GDM1 (cell line): ENCODE data around the gene CLDND2.

Source experiments
- DNase-seq: peaks from one replicate; lab custom pipeline; 2025; lab: John Stamatoyannopoulos, UW

CLDND2 gene

GRCh38 chr19:51382004-51382403 is 13.2 kb upstream of the CLDND2 start:
- DNase-seq, result no peak

DNA sequence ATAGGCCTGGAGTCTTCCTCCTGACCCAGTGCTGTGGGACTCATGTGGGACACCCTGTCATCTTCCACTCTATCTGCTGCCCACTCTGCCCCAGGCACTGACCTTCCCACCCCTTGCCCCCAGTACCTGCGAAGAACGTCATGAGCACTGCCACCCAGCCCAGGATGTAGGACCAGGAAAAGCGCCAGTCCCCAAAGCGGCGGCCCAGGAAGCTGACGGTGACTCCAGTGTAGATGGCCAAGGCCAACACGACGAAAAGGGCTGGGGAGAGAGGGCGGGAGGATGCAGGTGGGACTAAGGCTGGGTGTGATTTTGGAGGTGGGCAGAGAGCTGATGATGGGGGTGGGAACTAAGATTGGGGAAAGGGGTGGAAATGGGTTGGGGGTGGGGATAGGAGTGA is 11.6 kb upstream of the CLDND2 start:
- no peak for DNase-seq

GRCh38 chr19:51377422-51377821 is 8.6 kb upstream of the CLDND2 start:
- no peak for DNase-seq

- DNase-seq, result peak; percentile 82
Observed at GRCh38 chr19:51375504-51376221, 6.9 kb upstream of the CLDND2 start.

GRCh38 chr19:51372649-51373504 is 4.1 kb upstream of the CLDND2 start, which contains the start of gene NKG7:
Gene NKG7, minus strand, starts transcription at chr19:51372654. Its CDS starts 119 bp downstream, at chr19:51372535.
- DNase-seq, result peak; percentile 90

- no peak for DNase-seq
Observed at GRCh38 chr19:51372021-51372648, 3.3 kb upstream of the CLDND2 start.

DNA sequence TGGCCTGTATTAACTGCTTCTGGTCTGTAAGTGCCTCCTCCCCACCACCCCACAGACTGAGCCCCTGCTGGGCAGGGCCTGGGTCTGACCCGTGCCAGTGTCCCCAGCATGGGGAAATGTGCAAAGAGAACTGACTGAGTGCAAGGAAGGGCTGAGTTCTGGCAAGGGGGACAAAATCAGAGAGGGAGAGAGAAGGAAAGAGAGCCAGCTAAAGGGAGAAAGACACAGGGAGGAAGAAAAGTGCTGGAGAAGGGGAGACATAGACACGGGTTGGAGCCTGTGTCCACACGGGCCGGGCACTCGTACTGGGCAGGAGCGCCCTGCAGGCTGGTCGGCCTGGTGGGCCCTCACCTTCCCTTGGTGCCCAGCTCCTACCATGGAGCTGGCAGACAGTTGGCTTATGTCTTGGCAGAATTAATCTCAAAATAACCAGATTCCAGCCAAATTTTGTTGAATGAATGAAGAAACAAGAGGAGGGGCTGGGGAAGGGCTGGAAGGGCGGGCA is 2.4 kb upstream of the CLDND2 start:
- no peak for DNase-seq

GRCh38 chr19:51370230-51370629 is 1.4 kb upstream of the CLDND2 start:
- no peak for DNase-seq

GRCh38 chr19:51367565-51368365 is 1.0 kb downstream of the CLDND2 start:
- DNase-seq, result peak; percentile 99

DNA sequence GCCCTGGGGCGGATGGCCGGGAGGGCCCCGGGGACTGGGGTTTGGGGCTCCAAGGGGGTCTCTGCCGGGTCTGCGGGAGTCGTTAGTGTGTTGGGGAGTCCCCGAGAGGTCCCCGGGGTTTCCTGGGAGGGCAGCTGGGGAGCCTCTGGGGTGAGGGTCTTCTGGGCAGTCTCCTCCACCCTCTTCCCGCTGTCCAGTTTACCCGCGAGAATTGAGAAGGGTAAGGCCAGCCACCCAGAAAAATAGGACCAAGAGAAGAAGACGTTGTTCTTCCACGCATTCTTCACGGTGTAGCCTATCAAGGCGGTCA is 1.6 kb downstream of the CLDND2 start:
- no peak for DNase-seq

DNA sequence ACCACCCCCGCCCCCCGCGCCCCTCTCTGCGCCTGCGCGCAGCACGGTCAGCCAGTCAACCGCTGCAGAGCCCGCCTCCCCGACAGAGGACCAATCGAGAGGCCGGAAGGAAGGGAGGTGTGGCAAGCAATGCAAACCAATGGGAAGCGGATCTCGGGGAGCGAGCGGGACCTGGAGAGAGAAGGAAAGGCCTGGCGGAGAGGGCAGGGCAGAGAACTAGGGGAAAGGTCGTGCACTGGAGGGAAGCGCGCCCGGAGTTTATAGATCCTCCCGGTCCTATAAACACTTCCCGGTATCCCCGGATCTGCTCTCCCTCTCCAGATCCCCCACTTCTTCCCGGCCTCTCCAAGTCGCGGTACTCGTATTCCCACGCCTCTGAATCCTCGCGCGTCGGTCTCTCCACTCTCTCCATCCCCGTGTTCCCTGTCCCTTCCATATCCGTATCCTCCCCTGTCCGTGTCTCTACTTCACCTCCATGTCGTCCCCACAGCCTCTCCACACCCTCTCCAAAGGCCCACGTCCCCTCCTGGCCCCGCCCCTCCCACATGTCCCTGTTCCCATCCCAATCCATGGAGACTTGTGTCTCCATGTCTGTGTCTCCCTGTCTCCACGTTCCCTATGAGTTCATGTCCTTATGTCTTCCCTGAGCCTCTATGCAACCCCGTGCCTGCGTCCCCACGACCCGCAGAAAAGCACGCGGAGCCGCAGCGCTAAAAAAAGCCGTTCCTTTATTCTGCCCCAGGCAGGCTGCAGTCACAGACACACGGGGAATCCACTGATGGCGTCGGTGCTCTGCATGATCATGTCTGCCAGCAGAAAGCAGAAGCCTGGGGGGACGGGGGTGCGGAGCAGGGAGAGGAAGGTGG is 2.2 kb downstream of the CLDND2 start:
- DNase-seq, result peak; percentile 97

GRCh38 chr19:51365965-51366388 is 2.8 kb downstream of the CLDND2 start, which contains the start of gene ETFB:
Gene ETFB, minus strand, starts transcription at chr19:51366388. Its CDS starts 62 bp downstream, at chr19:51366326.
- DNase-seq, result no peak

DNA sequence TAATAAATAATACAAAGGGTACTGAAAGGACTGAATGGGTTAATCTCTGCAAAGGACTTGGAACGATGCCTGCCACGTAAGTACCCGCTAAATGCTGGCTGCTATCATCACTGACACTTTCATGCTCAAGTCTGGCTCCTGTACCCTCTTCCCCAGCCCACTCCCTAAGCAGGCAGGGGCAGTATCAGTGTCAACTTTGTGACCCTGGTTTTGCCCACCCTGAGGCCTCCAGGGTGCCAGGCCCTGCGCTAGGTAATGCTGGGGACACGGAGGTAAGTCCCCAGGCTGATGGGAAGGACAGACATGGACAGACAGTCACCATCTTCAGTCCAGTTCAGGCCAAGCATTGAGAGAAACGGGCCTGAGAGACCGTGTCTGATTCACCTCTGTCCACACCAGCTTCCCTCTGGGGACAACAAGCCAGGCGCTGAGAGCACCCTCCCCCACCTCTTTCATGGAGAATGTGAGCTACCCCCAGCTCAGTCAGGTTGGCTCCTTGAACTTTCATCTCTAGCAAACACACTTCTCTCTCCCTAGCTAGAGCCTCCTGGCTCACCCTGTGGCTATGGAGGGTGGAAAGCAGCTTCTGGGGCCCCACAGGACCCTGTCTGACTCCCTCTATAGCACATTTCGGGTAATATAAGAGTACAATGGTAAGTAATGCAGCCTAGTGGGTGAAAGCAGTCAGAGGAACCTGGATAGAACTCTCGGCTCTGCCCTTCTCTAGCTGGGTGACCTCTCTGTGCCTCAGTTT is 3.4 kb downstream of the CLDND2 start:
- DNase-seq, result no peak

GRCh38 chr19:51364200-51365106 is 4.3 kb downstream of the CLDND2 start:
- DNase-seq, result no peak

DNA sequence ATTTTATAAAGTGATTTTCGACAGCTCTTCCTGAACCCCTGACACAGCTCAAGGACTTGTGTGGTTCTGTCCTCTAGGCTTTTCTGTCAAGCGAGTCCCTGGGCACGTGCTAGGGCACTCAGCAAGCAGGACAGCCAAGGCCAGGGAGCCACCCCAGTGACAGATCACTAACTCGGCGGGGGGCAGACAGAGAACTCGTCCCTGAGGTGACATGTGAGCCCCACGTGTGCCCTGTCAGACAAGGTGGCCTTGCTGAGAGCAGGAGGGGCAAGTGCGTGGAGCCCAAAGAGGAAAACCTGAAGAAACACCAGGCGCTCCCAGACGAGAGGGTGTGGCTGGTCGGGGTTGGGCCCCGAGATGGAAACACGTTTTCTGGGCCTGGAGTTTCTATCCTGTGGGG is 7.6 kb downstream of the CLDND2 start:
- no peak for DNase-seq

- no peak for DNase-seq
Observed at GRCh38 chr19:51359294-51359693, 9.5 kb downstream of the CLDND2 start.

DNA sequence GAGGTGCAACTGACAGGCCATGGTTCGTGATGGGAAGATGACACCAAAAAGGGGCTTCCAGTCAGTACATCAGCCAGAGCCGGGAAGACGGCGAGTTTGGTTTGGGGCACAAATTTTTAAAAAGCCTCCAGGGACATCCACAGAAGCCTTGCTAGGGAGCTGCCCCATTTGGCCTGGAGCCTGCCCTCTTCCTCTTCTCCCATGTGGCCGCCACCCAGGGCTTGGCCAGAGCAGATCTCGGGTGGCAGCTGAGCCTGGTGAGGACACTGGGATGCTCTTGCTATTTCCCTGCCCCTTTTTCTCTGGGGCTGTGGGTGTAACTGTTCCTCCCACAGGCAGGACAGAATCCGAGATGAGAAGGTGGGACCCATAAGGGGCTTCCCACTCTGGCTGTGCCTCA is 10.9 kb downstream of the CLDND2 start:
- no peak for DNase-seq

DNA sequence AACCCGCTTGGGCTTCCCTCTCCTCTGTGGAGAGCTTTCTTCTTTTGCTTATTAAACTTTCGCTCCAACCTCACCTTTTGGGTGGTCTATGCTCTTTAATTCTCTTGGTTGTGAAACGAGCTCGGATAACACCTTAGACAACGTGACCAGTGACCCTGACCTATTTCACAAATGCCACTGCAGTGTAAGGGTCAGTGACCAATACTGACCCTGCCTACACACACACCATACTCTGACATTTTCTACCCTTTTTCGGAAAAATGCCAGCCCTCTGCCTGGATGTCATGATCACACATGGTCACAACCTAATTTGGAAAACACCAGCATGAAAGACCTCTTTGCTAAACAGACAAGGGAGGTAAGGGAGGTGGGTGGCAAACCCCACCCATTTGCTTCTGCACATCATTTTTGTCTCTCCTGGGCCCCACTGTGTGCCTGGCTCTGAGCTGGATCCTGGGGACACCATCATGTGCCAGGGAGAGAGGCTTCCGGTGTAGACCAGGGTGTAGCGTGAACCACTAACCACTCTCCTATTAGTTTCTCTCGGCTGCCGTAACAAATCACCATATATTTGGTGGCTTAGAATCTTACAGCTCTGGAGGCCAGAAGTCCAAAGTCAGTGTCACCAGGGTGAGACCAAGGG is 12.5 kb downstream of the CLDND2 start:
- DNase-seq, result no peak
